Lower lobe of right lung (tissue), 2 donors: ENCODE measurements around the gene SNX15. TPM values are rescaled to one million over a fixed set of nuclear protein-coding genes. Genes with fewer than 3 reads are reported as not detected.

Experiments
- ATAC-seq, 2 donors: fragments of 200-7000 bp; cut with Tn5 transposase; one replicate each; pipeline ENCODE4 v1.9.1; 2020 to 2022; ENCODE audit warnings: mild to moderate bottlenecking in 2 of 2, moderate library complexity in 2 of 2
- DNase-seq: peaks from one replicate; pipeline ENCODE4 v3.0.0-alpha.2; 2020
- H3K27ac ChIP-seq: fragments of 200-600 bp; one replicate; pipeline ENCODE4 v1.8.0; 2022
- H3K27me3 ChIP-seq: fragments of 200-600 bp; one replicate; pipeline ENCODE4 v1.8.0; 2022; ENCODE audit warnings: low read depth
- H3K36me3 ChIP-seq: fragments of 200-600 bp; one replicate; pipeline ENCODE4 v1.8.0; 2022; ENCODE audit warnings: mild to moderate bottlenecking
- H3K4me1 ChIP-seq: fragments of 200-600 bp; one replicate; pipeline ENCODE4 v1.8.0; 2022
- H3K4me3 ChIP-seq: fragments of 200-600 bp; one replicate; pipeline ENCODE4 v1.8.0; 2022; ENCODE audit warnings: mild to moderate bottlenecking
- H3K9me3 ChIP-seq: fragments of 200-600 bp; one replicate; pipeline ENCODE4 v1.8.0; 2022
- intact Hi-C: fragments of 100-400 bp; cut with DNase I; formaldehyde crosslinking; loops from one replicate; pipeline ENCODE4 v1.11.0; 2022
- total RNA-seq: library from RNA; stranded (reverse); fragmentation: NEBNext Ultra II Directional; extraction: Animal tissue kit (Norgen Biotek cat#: 25700); gene quantifications from one replicate; pipeline ENCODE4 v1.2.1, GENCODE V29; 2021
- TF ChIP-seq, protein P1 (sequence below): fragments of 200-600 bp; IDR thresholded peaks from one replicate; pipeline ENCODE4 v1.8.0; 2022; ENCODE audit warnings: antibody characterized with exemption, mild to moderate bottlenecking
- donor health status: DM: no; HTN: yes; CAD: no; lungs with severe emphysema.

The SNX15 gene
- total RNA-seq, 1 donor from 2014 or later: 25.4 TPM

DNA sequence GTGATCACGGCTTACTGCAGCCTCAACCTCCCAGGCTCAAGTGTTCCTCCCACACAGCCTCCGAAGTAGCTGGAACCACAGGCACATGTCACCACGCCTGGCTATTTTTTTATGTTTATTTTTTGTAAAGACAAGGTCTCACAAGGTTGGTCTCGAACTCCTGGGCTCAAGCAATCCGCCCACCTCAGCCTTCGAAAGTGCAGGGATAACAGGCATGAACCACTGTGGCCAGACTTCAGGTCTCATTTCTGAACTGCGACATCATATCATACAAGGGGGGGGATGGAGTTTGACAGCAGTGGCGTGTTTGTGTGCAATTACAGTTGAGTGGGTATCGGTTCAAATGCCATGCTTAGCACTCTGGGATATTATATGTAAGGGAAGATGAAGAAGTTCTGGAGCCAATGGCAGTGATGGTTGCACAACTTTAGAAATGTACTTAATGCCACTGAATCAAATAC lies 24.2 kb downstream of the SNX15 start:
- intact Hi-C loops: no loop called here
- peaks cover 15% of the 10 kb centered on the region for H3K4me1 ChIP-seq
- TF ChIP-seq, protein P1, sequence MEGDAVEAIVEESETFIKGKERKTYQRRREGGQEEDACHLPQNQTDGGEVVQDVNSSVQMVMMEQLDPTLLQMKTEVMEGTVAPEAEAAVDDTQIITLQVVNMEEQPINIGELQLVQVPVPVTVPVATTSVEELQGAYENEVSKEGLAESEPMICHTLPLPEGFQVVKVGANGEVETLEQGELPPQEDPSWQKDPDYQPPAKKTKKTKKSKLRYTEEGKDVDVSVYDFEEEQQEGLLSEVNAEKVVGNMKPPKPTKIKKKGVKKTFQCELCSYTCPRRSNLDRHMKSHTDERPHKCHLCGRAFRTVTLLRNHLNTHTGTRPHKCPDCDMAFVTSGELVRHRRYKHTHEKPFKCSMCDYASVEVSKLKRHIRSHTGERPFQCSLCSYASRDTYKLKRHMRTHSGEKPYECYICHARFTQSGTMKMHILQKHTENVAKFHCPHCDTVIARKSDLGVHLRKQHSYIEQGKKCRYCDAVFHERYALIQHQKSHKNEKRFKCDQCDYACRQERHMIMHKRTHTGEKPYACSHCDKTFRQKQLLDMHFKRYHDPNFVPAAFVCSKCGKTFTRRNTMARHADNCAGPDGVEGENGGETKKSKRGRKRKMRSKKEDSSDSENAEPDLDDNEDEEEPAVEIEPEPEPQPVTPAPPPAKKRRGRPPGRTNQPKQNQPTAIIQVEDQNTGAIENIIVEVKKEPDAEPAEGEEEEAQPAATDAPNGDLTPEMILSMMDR: no peak
- H3K27ac ChIP-seq: no peak overlapping the region
- ATAC-seq (no peak), DNase-seq (no peak)
- H3K4me3 ChIP-seq: no peak overlapping the region
- H3K27me3 ChIP-seq: no peaks in the 10 kb centered on the region
- H3K9me3 ChIP-seq: no peaks in the 10 kb centered on the region
- H3K36me3 ChIP-seq: no peaks in the 10 kb centered on the region

DNA sequence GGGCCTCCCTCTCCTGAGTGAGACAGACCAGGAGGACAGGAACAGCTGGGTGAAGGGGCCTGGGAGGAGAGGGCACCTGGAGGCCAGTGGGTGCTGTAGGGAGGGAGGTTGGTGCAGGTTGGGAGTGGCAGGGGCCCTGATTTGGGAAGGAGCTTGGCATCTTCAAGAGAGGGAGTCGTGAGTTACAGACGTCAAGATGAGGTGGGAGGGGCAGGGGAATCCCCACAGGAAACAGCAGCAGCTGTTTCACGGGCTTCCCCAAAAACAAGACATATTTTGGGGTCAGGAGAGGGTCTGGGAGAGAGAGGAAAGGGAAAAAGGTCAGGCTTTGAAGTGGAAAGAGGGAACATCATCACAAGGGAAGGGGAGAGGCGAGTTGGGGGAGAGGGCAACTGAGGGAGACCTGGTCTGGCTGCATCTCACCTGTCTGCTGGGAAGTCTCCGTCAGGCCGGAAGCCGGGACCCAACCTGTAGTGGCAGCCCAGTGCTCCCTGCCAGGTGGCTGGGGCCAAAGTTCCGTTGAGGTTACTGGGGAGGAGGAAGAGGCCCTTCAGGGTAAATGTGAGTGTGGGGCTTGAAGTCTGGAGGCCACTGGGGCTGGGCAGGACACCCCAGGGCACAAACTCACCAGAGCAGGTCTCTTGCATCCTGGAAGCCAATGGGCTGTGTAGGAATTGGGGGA lies 26.7 kb downstream of the SNX15 start:
- ATAC-seq (no peak), DNase-seq (no peak)
- H3K27ac ChIP-seq: no peak overlapping the region
- no peaks in the 10 kb centered on the region for H3K4me1 ChIP-seq
- no peak overlapping the region for H3K4me3 ChIP-seq
- intact Hi-C loops: no loop called here
- TF ChIP-seq, protein P1: no peak
- no peaks in the 10 kb centered on the region for H3K36me3 ChIP-seq
- no peaks in the 10 kb centered on the region for H3K27me3 ChIP-seq
- no peaks in the 10 kb centered on the region for H3K9me3 ChIP-seq

DNA sequence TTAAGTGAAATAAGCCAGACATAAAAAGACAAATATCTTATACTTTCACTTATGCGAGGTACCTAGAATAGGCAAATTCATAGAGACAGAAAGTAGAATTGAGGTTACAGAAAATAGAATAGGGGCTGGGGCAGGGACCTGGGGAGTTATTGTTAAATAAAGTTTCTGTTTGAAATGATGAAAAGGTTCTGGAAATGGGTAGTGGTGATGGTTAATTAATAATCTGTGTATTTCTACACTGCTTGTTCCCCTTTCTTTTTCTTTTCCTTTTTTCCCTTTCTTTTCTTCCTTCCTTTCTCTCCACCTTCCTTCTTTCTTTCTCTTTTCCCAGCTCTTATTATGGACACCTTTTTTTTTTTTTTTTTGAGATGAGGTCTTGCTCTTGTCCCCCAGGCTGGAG lies 28.3 kb downstream of the SNX15 start:
- TF ChIP-seq, protein P1: no peak
- Histone ChIP-seq H3K9me3 (no peaks in the 10 kb centered on the region), H3K4me1 (no peaks in the 10 kb centered on the region)

DNA sequence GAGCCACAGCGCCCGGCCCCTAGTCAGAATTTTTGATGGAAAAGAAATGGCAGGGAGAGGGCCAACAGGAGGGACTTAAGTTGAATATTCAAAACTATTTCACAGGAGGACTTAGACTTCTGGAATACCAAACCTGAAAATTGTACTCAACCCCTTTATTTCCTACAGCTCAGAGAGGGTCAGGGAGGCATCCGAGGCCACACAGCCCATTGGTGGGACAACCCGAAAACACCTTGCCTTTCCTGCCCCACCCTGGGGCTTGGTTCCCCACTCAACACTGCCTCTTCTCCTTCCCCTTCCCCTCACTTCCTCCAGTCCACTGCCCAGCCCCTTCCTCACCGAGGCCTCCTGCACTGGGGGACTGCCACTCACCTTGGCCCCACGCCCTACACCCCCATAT lies 29.8 kb downstream of the SNX15 start:
- Histone ChIP-seq H3K9me3 (no peaks in the 10 kb centered on the region), H3K4me3 (no peak overlapping the region), H3K36me3 (no peaks in the 10 kb centered on the region), H3K4me1 (no peaks in the 10 kb centered on the region), H3K27me3 (no peaks in the 10 kb centered on the region), H3K27ac (no peak overlapping the region)
- TF ChIP-seq, protein P1: no peak
- DNase-seq: no peak
- intact Hi-C loops: no loop called here
- no peak for ATAC-seq

More for the DNA sequence above, 28.3 kb downstream of the SNX15 start:
- Histone ChIP-seq H3K27ac (no peak overlapping the region), H3K36me3 (no peaks in the 10 kb centered on the region), H3K4me3 (no peak overlapping the region), H3K27me3 (no peaks in the 10 kb centered on the region)
- DNase-seq (no peak), ATAC-seq (no peak)
- intact Hi-C loops: no loop called here

DNA sequence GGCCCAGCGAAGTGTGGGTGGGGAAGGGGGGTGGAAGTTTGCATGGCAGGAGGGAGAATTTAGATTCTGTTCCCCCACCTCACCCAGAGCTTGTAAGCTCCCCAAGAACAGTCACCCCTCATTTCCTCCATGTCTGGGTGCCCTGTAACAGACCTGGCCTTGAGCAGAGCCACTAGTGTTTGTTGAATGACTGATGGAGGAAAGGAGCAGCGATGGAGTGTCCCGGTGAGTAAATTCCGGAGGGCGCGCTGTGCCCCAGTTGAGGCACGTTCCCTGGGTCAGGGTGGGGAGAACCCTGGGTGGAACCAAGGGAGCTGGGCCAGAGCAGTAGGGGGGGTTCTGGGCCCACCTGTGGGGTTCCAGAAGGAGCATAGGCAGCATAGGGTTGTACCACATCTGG lies 30.3 kb downstream of the SNX15 start:
- no peaks in the 10 kb centered on the region for H3K9me3 ChIP-seq
- no peak for ATAC-seq
- no peaks in the 10 kb centered on the region for H3K4me1 ChIP-seq
- no peaks in the 10 kb centered on the region for H3K36me3 ChIP-seq
- intact Hi-C loops: no loop called here
- TF ChIP-seq, protein P1: no peak
- H3K27me3 ChIP-seq: no peaks in the 10 kb centered on the region
- H3K27ac ChIP-seq: no peak overlapping the region
- no peak overlapping the region for H3K4me3 ChIP-seq
- DNase-seq: no peak
